Measurements from ENCODE around the gene STON1.

GRCh38 chr2:48480526-48480925 lies 49.4 kb upstream of the STON1 start:
- TF ChIP-seq, protein P1, sequence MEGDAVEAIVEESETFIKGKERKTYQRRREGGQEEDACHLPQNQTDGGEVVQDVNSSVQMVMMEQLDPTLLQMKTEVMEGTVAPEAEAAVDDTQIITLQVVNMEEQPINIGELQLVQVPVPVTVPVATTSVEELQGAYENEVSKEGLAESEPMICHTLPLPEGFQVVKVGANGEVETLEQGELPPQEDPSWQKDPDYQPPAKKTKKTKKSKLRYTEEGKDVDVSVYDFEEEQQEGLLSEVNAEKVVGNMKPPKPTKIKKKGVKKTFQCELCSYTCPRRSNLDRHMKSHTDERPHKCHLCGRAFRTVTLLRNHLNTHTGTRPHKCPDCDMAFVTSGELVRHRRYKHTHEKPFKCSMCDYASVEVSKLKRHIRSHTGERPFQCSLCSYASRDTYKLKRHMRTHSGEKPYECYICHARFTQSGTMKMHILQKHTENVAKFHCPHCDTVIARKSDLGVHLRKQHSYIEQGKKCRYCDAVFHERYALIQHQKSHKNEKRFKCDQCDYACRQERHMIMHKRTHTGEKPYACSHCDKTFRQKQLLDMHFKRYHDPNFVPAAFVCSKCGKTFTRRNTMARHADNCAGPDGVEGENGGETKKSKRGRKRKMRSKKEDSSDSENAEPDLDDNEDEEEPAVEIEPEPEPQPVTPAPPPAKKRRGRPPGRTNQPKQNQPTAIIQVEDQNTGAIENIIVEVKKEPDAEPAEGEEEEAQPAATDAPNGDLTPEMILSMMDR (conservative IDR thresholded peaks at IDR 0.05 in 1 of 2, IDR thresholded peaks at IDR 0.05 in 1 of 2; ENCODE audit: extremely low read depth in 1 of 2, insufficient read depth in 1 of 2, low read depth in 1 of 2, low read length in 2 of 2): no peak
- no peak for TF ChIP-seq EZH2 (IDR thresholded peaks at IDR 0.05; ENCODE audit: borderline replicate concordance, low read length)

Data from mammary epithelial cell (primary cell).